ENCODE data around the gene IL22RA1. TPM values are rescaled to one million over a fixed set of nuclear protein-coding genes. Genes with fewer than 3 reads are reported as not detected.

IL22RA1 gene
- total and polyA plus RNA-seq, 9 of the 15 experiments (the other 6 are each of a cell fraction or from before 2014, with no cell fraction given) = not detected

DNA sequence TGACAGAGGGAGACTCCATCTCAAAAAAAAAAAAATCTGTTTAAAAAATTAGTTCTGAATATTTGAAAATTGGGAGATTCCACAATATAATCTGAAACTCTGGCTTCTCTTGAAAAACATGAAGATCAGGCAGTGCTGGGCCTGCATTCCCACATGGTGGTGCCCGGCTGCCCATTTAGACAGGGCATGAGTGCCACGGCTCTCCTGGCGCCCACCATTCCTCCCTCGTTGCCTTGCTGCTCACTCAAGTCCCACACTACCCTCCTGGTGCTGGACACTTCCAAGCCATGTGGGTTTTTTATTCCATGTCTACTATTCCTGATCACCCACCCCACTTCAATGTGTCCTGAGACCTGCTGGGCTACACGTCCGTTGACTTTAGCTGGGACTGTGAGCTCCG, 20.2 kb downstream of the IL22RA1 start (continued):
- TF ChIP-seq GABPB1 (CRISPR knock-in tag; IDR thresholded peaks at IDR 0.05) (no peak), XRCC4 (IDR thresholded peaks at IDR 0.05; ENCODE audit: extremely low read depth, insufficient read depth, insufficient read length) (no peak)

DNA sequence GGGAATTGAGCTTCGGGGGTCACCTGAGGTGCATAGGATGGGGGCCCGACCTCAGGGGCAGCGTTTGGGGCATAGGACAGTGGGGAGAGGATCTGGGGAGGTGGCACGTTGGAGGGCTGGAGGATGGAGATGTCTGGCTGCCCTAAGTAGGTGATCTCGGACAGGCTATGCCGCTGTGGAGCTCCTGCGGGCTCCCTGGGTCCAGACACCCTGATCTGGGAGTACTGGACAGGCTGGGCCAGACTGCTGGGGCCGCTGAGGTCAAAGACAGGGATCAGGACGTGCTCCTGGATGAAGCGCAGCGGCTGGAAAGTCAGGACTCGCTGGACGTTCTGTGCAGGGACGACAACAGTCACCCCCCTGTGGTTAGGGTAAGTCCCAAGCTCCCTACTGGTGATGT, 21.5 kb downstream of the IL22RA1 start:
- no peaks in the 10 kb centered on the region for H3K9me3 ChIP-seq (replicated peaks; ENCODE audit: control insufficient read depth, insufficient read depth, low read depth, low read length)
- intact Hi-C loops (cut with micrococcal nuclease) (no loop called here), in situ Hi-C loops (cut with MboI) (no loop called here)
- no peak for ATAC-seq
- H3K36me3 ChIP-seq (ENCODE audit: control insufficient read depth, insufficient read depth, low read length) = no peaks in the 10 kb centered on the region
- H3K27me3 ChIP-seq (ENCODE audit: control insufficient read depth in 2 of 2, insufficient read depth in 2 of 2, low read length in 2 of 2) = peaks cover 12 to 74% of the 10 kb centered on the region in 2 experiments; a peak in 4 of 5 replicates
- no peak overlapping the region for H2AFZ ChIP-seq (ENCODE audit: low read depth, low read length)
- H4K20me1 ChIP-seq (replicated peaks; ENCODE audit: control insufficient read depth, insufficient read depth, low read length) = peaks cover 9% of the 10 kb centered on the region
- H3K9me1 ChIP-seq (ENCODE audit: control insufficient read depth, insufficient read depth, low read length) = no peaks in the 10 kb centered on the region
- H3K4me2 ChIP-seq (ENCODE audit: insufficient read depth, low read length) = no peak overlapping the region
- H3K4me1 ChIP-seq (replicated peaks in 1 of 2; ENCODE audit: control insufficient read depth in 2 of 2, insufficient read depth in 2 of 2, low read length in 2 of 2) = no peaks in the 10 kb centered on the region
- WGBS (ENCODE audit: insufficient coverage, low coverage, missing lambda C conversion rate) = 3% methylated on average over 14 of the region's 14 CpGs
- DNase-seq (ENCODE audit: extremely low read depth in 1 of 4, low spot score in 3 of 4) = no peak
- ChIA-PET CTCF (ENCODE audit: low intra/inter-chr PET ratio) (no interaction called here), POLR2A (interaction anchor here (1.3 kb wide), 1 partner anchor 11 kb away, joined by 4 read pairs; no protein-coding TSS in a partner anchor)
- TF ChIP-seq ELF2 (CRISPR knock-in tag; IDR thresholded peaks at IDR 0.05) (no peak), TCF7L2 (IDR thresholded peaks at IDR 0.05; ENCODE audit: low read depth, low read length) (no peak), FOXJ3 (CRISPR knock-in tag; IDR thresholded peaks at IDR 0.05) (no peak), ATF7 (IDR thresholded peaks at IDR 0.05) (no peak), HNRNPK (IDR thresholded peaks at IDR 0.05; ENCODE audit: low read depth, low read length, poor library complexity, severe bottlenecking) (no peak), ADNP (tag; IDR thresholded peaks at IDR 0.05) (no peak)
- H3K4me3 ChIP-seq = no peak overlapping the region
- H3K27ac ChIP-seq (ENCODE audit: extremely low read depth, low read depth, low read length) = no peak overlapping the region
- H3K9ac ChIP-seq (ENCODE audit: insufficient read depth in 1 of 2, low read depth in 2 of 2, low read length in 2 of 2) = no peak overlapping the region
- no TSS peak for BruUV-seq (replicated peaks)
- no peaks in the 10 kb centered on the region for H3K79me2 ChIP-seq (ENCODE audit: control insufficient read depth, insufficient read depth, low read length)
- no peak for FAIRE-seq

Measured in K562 (cell line).